ENCODE data around the gene POU3F1.
"Not testable (repeated sequence)": the region's sequence is repeated elsewhere in the genome, so short reads cannot be mapped to it uniquely, and the experiment has no call there.

POU3F1 gene

DNA sequence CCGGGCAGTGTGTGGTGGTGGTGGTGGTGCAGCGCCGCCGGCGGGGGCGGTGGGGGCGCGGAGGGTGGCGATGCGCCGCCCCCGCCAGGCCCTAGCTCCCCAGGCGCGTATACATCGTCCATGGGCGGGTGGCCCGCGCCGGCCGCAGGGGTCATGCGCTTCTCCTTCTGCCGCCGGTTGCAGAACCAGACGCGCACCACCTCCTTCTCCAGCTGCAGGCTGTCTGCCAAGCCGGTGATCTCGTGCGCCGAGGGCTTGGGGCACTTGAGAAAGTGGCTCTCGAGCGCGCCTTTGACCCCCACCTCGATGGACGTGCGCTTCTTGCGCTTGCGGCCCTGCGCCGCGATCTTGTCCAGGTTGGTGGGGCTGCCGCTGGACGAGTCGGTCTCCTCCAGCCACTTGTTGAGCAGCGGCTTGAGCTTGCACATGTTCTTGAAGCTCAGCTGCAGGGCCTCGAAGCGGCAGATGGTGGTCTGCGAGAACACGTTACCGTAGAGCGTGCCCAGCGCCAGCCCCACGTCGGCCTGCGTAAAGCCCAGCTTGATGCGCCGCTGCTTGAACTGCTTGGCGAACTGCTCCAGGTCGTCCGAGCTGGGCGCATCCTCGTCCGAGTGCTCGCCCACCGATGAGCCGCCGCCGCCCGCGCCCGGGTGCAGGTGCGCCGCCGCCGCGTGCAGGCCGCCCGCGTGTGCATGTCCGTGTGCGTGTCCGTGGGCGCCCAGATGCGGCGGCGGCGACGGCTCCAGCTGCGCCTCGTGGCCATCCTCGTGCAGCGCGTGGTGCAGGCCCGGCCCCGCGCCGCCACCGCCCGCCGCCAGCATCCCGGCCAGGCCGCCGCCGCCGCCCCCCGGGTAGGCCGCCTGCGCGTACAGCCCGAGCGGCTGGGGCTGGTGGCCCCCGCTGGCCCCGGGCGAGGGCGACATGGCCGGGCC lies 926 bp downstream of the POU3F1 start:
- Mint-ChIP-seq H3K27me3 (peaks cover 57% of the 10 kb centered on the region), H3K27ac (no peak overlapping the region), H3K4me1 (peaks cover 12% of the 10 kb centered on the region), H3K9me3 (no peaks in the 10 kb centered on the region), H3K36me3 (ENCODE audit: low read depth) (no peaks in the 10 kb centered on the region), H3K4me3 (no peak overlapping the region)
- peak; percentile 18 for DNase-seq
- no peak for ATAC-seq

DNA sequence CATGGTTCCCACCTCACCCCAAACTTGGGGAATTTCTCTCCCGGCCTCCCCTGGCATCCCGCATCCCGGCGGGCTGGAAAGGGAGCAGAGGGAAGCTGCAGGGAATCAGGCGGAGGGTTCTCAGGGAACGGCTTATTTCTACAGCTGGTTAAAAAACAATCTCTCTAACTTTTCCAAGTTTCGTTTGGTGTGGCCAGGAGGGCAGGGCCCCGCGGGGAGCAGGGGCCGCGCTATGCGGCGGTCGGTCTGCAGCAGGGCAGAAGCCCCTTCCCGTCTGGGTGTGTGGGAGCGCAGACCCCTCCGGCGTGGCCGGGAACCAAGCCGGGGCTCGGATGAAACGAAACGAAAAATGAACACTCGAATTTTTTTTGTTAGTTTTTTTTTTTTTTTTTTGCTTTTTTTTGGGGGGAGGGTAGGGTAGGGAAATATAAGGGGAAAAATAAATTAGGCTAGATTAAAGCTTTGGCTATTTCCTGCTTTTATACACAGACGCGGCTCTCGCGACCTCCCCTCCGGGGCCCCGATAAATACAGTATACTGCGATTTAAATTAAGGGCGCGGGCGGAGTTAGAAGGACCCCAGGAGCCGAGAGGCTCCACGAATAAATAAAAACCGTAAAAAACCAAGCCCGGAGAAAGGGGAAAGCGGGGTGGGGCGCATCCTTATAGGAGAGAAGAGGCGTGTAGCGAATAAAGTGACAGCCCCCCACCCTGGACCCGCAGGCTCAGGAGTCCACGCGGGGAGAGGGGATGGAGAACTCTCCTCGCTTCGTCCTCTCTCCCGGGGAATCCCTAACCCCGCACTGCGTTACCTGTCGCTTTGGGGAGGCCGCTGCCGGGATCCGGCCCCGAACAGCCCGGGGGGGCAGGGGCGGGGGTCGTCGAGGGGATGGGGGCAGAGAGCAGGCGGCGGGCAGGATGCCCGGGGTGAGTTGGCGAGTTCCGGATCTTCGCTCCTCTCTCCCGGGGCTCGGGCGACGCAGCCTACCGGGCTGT lies 2.1 kb downstream of the POU3F1 start:
- DNase-seq: no peak
- Mint-ChIP-seq H3K27ac (no peak overlapping the region), H3K4me1 (peaks cover 12% of the 10 kb centered on the region), H3K27me3 (peaks cover 64% of the 10 kb centered on the region), H3K9me3 (no peaks in the 10 kb centered on the region), H3K4me3 (peak overlapping the region; percentile 65), H3K36me3 (ENCODE audit: low read depth) (no peaks in the 10 kb centered on the region)
- no peak for ATAC-seq

DNA sequence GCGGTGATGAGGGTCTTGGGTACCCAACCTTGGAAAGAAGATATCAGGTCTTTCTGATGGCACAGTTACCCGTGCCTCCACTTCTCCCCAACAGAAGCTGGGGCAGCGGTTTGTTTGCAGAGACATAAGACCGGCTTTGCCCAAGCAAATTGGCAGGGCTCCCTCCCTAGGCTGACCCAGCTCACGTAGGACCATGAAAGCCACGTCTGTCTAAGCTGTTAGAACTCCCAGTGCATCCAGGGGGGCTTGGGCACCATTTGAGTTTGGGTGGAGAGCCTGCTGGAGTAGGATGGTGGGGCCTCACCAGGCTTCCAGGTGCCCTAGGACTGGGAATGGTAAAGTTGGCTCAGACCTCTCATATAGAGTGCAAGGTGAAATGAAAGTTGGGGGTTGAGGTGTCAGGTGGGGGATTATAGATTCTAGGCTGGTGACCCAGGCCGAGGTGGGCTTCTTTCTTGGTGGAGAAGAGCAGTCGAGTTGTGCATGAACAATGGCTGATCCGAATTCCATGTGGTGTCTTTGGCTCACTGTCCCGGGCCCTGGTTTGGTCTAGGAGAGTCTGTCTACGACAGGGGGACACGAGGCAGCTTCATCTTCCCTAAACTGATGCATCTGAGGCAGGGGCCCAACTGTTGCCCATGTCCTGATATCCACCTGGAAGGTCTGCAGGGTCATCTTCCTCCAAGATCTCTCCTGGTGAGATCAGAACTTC lies 3.4 kb downstream of the POU3F1 start:
- DNase-seq (no peak), ATAC-seq (no peak)
- Mint-ChIP-seq H3K27ac (no peak overlapping the region), H3K36me3 (ENCODE audit: low read depth) (no peaks in the 10 kb centered on the region), H3K9me3 (no peaks in the 10 kb centered on the region), H3K4me1 (peaks cover 12% of the 10 kb centered on the region), H3K27me3 (peaks cover 63% of the 10 kb centered on the region), H3K4me3 (no peak overlapping the region)

DNA sequence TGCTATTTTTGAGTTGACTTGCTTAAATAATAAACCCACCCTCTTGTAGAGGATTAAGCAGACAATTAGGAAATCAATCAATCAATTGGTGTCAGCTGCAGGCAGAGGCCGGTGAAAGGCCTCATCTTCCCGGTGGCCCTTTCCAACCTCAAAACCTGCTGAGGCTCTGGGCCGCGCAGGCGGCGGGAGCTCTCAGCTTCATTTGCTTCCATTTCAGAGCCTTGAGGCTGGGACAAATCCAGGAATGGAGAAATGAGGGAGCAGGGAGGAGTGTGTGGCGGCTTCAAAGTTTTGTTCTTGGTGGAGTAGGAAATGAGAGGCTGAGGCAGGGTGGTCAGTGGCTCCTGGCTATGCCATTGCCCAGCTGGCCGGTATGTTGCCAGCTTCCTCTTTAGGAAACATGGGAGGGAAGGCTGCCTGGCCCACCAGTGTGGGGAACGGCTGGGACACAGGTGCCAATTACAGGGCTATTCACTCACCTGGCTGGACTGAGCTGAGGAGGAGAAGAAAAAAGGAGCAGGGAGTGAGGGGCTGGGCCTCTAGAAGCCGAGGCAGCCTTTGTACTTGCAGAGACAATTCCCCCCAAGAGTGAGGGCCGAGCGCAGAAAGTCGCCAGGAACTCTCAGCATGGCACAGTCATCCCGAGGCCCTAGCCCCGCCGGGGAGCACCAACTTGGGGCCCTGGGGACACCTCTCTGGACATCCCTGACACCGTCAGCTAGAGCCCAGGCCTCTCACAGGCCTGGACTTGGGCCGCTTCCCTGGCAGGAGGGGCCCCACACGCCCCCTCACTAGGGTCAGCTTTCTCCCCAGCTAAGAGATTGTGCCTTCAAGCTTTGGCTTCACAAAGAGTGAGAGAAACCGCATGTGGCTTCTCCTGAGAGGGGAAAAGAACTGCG lies 4.4 kb downstream of the POU3F1 start:
- H3K27me3 Mint-ChIP-seq: peaks cover 56% of the 10 kb centered on the region
- DNase-seq (no peak), ATAC-seq (no peak)
- no peak overlapping the region for H3K4me3 Mint-ChIP-seq
- peaks cover 10% of the 10 kb centered on the region for H3K4me1 Mint-ChIP-seq
- H3K9me3 Mint-ChIP-seq: no peaks in the 10 kb centered on the region
- H3K36me3 Mint-ChIP-seq (ENCODE audit: low read depth): no peaks in the 10 kb centered on the region
- no peak overlapping the region for H3K27ac Mint-ChIP-seq

DNA sequence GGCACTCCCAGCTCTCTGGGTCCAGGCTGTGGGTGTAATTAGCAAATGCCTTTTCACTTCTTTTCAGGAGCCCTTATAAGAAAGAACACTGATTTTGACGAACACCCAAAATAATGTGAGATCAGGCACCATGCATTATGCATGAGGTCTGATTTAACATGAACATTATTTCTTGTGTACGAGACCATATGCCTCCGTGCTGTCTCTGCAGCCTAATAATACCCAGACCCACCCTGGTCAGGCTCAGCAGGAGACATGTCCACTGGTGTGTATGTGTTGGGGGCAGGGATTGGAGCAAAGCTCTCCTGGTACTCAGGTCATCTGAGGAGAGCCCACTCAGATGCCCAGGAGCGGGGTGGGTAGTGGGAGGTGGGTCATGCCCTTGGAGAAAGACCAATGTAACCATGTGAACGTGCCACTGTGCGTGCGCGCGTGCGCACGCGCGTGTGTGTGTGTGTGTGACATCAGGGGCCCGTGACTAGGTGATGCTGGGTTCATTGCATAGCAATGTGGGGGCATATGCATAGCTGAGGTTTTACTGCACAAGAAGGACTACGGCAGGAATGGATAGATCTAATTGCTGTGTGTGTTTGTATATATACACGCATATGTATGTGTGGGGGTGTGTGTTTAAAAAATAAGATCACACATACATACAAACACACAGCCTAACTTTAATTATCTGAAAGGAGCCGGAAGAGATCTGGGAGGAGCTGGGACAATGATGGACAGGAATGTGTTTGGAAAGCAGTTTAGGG lies 7.1 kb downstream of the POU3F1 start:
- Mint-ChIP-seq H3K27ac (no peak overlapping the region), H3K4me3 (no peak overlapping the region)

DNA sequence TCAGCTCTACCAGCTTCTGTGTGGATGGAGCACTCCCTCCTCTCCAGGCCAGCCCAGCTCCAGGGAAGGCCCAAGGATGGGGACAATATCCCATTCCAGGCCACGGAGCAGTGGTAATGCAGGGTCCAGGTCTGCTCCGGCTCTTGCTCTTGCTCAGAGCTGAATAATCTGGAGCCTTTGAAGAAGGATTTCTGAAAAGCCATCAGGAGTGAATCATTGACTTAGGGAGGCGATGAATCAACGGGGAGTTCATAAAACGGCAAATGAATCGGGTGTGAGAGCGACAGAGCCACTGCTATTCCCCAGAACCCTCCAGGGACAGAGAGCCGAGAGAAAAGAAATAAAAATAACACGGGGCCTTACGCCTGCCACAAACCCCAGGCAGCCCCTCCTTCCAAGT lies 7.7 kb downstream of the POU3F1 start:
- peaks cover under 1% of the 10 kb centered on the region for H3K4me1 Mint-ChIP-seq

More for the DNA sequence above, 7.1 kb downstream of the POU3F1 start:
- DNase-seq (no peak), ATAC-seq (no peak)
- Mint-ChIP-seq H3K4me1 (peaks cover 4% of the 10 kb centered on the region), H3K36me3 (ENCODE audit: low read depth) (no peaks in the 10 kb centered on the region), H3K9me3 (no peaks in the 10 kb centered on the region), H3K27me3 (peaks cover 50% of the 10 kb centered on the region)

DNA sequence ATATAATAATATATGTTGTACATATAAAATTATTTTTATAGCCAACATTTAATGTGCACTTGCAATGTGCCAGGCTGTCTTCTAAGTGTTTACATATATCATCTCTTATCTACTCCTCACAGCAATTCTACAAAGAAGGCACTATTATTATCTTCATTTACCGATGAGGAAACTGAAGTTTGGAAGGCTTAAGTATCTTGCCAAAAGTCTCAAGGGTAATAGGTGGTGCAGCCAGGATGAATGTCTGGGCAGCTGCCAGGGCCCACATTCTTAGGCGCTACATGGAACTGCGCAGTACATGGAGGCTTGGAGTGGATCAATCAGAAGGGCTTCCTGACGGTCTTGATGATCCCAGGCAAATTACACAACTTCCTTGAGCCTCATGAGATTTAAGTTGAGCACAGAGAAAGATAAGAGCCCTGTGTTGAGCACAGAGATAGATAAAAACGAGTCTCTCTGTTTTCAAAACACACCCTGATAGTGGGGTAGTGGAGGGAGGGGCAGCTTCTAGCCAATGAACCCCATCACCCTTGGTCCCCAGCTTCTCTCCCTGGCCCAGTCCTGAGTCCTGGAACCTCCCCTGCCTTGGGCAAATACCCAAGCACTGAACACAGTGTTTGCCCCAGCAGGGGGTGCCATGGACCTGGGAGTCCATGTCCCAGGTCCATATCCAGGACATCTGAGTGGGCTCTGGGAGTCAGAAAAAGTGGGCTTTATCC lies 9.2 kb downstream of the POU3F1 start:
- Mint-ChIP-seq H3K27me3 (peaks cover 34% of the 10 kb centered on the region), H3K36me3 (ENCODE audit: low read depth) (no peaks in the 10 kb centered on the region), H3K4me3 (no peak overlapping the region), H3K4me1 (peaks cover 2% of the 10 kb centered on the region), H3K9me3 (no peaks in the 10 kb centered on the region), H3K27ac (no peak overlapping the region)
- DNase-seq (peak; percentile 20), ATAC-seq (no peak)

More for the DNA sequence above, 7.7 kb downstream of the POU3F1 start:
- Mint-ChIP-seq H3K4me3 (no peak overlapping the region), H3K27me3 (peaks cover 46% of the 10 kb centered on the region), H3K36me3 (ENCODE audit: low read depth) (no peaks in the 10 kb centered on the region), H3K27ac (no peak overlapping the region), H3K9me3 (no peaks in the 10 kb centered on the region)
- ATAC-seq: no peak
- DNase-seq: no peak

DNA sequence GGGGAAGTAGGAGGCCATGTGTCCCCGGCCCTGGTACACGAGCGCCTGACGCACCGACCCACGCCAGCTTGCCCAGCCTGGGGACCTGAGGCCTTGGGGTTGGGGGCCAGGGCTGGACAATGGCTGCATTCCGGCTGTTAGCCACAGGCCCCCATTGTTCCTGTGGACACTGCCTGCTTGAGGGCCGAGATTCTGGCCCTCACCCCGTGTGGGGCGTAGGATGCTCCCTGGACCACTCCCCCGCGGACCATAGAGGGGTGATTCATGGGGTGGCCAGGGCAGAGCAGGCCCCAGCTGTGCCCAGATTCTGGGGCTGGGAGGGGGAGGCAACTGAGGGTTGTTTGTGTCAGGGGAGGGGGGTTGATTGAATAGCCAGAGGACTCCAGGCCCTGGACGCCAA lies 11.7 kb downstream of the POU3F1 start:
- Mint-ChIP-seq H3K4me3 (no peak overlapping the region), H3K4me1 (peaks cover 23% of the 10 kb centered on the region), H3K36me3 (ENCODE audit: low read depth) (no peaks in the 10 kb centered on the region), H3K27me3 (peaks cover 14% of the 10 kb centered on the region), H3K27ac (no peak overlapping the region), H3K9me3 (no peaks in the 10 kb centered on the region)
- no peak for DNase-seq
- no peak for ATAC-seq

DNA sequence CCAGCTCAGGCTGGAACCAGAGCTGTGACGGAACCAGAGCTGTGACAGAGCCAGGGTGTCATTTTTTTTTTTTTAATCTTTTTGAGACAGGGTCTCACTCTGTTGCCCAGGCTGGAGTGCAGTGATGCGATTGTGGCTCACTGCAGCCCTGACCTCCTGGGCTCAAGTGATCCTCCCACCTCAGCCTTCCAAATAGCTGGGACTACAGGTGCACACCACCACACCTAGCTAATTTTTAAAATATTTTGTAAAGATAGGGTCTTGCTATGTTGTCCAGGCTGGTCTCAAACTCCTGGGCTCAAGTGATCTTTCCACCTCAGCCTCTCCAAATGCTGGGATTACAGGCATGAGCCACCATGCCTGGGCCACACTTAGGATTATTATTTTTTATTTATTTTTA lies 13.6 kb downstream of the POU3F1 start:
- peaks cover 42% of the 10 kb centered on the region for H3K4me1 Mint-ChIP-seq
- H3K27ac Mint-ChIP-seq; H3K27me3 Mint-ChIP-seq; ATAC-seq; H3K36me3 Mint-ChIP-seq (ENCODE audit: low read depth); DNase-seq; H3K9me3 Mint-ChIP-seq; H3K4me3 Mint-ChIP-seq: not testable (repeated sequence)

DNA sequence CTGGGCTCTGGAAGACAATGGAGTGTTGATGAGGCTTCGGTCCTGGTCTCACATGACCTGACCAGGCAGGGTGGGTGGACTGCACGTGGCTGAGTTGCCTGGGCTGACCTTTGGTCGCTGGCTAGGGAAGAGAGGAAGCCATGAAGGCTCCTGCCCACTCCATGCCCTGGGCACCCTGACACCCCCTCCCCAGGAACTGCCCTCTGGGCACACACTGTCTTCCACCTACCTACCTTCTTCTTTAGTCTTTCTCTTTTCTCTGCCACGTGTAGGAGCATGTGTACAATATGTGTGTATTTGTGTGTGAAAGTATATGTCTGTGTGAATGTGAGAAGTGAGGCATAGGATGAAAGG lies 15.1 kb downstream of the POU3F1 start:
- ATAC-seq (no peak), DNase-seq (no peak)
- Mint-ChIP-seq H3K36me3 (ENCODE audit: low read depth) (no peaks in the 10 kb centered on the region), H3K4me1 (peaks cover 57% of the 10 kb centered on the region), H3K27me3 (peaks cover 1% of the 10 kb centered on the region), H3K9me3 (no peaks in the 10 kb centered on the region), H3K4me3 (no peak overlapping the region), H3K27ac (peak overlapping the region; percentile 10)

DNA sequence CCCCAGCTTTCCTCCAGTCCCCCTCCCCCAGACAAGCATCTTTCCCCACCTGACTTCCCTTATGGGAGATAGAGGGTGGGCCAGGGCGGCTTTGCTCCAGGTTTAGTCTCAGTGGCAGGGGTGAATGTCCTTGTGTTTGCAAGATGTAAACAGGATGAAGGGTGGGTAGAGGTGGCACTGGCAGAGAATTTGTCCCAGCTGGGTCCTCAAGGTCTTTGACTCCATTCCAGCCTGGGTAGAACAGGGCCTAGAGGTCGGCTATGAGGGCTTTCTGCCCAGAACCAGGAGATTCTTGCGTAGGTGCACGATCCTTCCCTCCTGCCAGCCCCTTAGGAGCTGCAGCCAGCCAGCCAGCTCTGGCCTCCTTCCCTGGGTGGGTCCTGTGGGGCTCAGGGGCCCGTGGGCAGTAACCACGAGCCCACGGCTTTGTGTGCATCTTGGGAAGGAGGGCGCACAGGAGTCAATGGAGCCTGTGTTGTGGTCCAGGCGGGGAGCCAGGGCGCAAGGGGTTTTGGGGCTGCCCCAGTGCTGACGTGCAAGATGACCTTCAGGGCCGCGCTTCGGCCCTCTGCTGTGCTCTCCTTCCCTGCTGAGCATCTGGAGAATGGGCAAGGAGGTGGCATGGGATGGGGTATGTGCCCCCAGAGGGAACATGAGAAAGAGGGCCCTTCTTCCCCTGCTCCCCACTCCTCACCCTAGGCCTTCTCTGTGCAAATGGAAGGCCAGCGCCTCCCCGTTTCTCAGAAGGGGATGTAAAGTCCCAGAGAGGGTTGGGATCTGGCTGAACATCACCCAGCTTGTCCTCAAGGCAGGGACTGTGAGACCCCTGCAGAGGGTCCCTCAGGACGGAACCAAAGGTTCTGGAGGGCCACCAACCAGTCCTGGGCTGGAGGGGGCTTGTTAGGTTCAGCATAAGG lies 15.7 kb downstream of the POU3F1 start:
- peaks cover 1% of the 10 kb centered on the region for H3K27me3 Mint-ChIP-seq
- no peak for DNase-seq
- no peak for ATAC-seq
- no peaks in the 10 kb centered on the region for H3K9me3 Mint-ChIP-seq
- peaks cover 63% of the 10 kb centered on the region for H3K4me1 Mint-ChIP-seq
- peak overlapping the region; percentile 49 for H3K4me3 Mint-ChIP-seq
- H3K36me3 Mint-ChIP-seq (ENCODE audit: low read depth): peaks cover under 1% of the 10 kb centered on the region
- peak overlapping the region; percentile 88 for H3K27ac Mint-ChIP-seq
